Tibial nerve (tissue), 4 donors: ENCODE results near the gene EPC2. TPM values are rescaled to one million over a fixed set of nuclear protein-coding genes. Genes with fewer than 3 reads are reported as not detected.

Experiments
- DNase-seq, 2 donors: peaks; one replicate each; pipeline ENCODE4 v3.0.0-alpha.2; 2019; ENCODE audit warnings: low spot score in 2 of 2
- H3K27ac ChIP-seq, 4 donors: fragments of 200-600 bp; sonication (generic) in 3 of 4; one replicate each; pipeline ENCODE4 v1.5.1; 2017 to 2019; ENCODE audit warnings: mild to moderate bottlenecking in 1 of 4
- H3K27me3 ChIP-seq, 2 donors: fragments of 200-600 bp; sonication (generic) in 1 of 2; one replicate each; pipeline versions ENCODE4 v1.5.1 to v1.6.0; 2017 to 2019
- H3K36me3 ChIP-seq, 3 donors: fragments of 200-600 bp; sonication (generic); one replicate each; pipeline ENCODE4 v1.5.1; 2018 to 2019
- H3K4me1 ChIP-seq, 4 donors: fragments of 200-600 bp; sonication (generic) in 3 of 4; one replicate each; pipeline ENCODE4 v1.5.1; 2017 to 2019
- H3K4me3 ChIP-seq, 4 donors: fragments of 200-600 bp; sonication (generic) in 3 of 4; one replicate each; pipeline ENCODE4 v1.5.1; 2017 to 2019; ENCODE audit warnings: mild to moderate bottlenecking in 1 of 4, moderate library complexity in 1 of 4
- H3K9me3 ChIP-seq, 4 donors: fragments of 200-600 bp; sonication (generic) in 3 of 4; one replicate each; pipeline ENCODE4 v1.5.1; 2017 to 2019
- CTCF ChIP-seq, 5 experiments: fragments of 200-600 bp in 3 of 5; fragments of 450-650 bp in 2 of 5; sonication (generic) in 3 of 5; IDR thresholded peaks; one replicate each; pipeline ENCODE4 v1.5.1; 2016 to 2019; ENCODE audit warnings: antibody characterized with exemption in 5 of 5, mild to moderate bottlenecking in 3 of 5, moderate library complexity in 2 of 5
- EP300 ChIP-seq, 2 donors: sonication (generic); formaldehyde crosslinking; IDR thresholded peaks; one replicate each; pipeline ENCODE4 v1.6.1; 2017; ENCODE audit warnings: antibody characterized with exemption in 2 of 2, mild to moderate bottlenecking in 1 of 2
- POLR2A ChIP-seq, 2 donors: fragments of 450-650 bp; IDR thresholded peaks; one replicate each; pipeline ENCODE4 v1.6.1; 2017; ENCODE audit warnings: antibody characterized with exemption in 2 of 2, mild to moderate bottlenecking in 2 of 2, moderate library complexity in 2 of 2
- WGBS, 2 donors: methylation state at CpG; one replicate each; pipeline ENCODE4 v1.1.5; 2018; 5-methylcytosine and 5-hydroxymethylcytosine counted together
- total RNA-seq, 4 donors: library from RNA; depleted of rRNA; stranded (reverse); fragments of >200 nt; gene quantifications; one replicate each; pipeline ENCODE4 v1.1.0, GENCODE V29; 2016

The EPC2 gene
- total RNA-seq, 4 donors from 2014 or later = 23.4 to 26.5 (median 25.3) TPM

- Histone ChIP-seq H3K27me3 (no peaks in the 10 kb centered on the region), H3K9me3 (no peaks in the 10 kb centered on the region), H3K27ac (no peak overlapping the region), H3K4me1 (peaks cover 0 to 10% (median 0%) of the 10 kb centered on the region in 4 donors), H3K4me3 (no peak overlapping the region), H3K36me3 (no peaks in the 10 kb centered on the region)
- WGBS, 2 donors = 95% methylated on average over 5 of the region's 5 CpGs
- DNase-seq = no peak
- TF ChIP-seq POLR2A (IDR thresholded peaks at IDR 0.05) (no peak), CTCF (IDR thresholded peaks at IDR 0.05) (no peak), EP300 (IDR thresholded peaks at IDR 0.05) (no peak)
Measured at GRCh38 chr2:148737742-148738141, 93.2 kb downstream of the EPC2 start.

GRCh38 chr2:148739454-148740105 lies 95.0 kb downstream of the EPC2 start:
- Histone ChIP-seq H3K4me1 (peaks cover 0 to 10% (median 0%) of the 10 kb centered on the region in 4 donors), H3K36me3 (no peaks in the 10 kb centered on the region), H3K4me3 (no peak overlapping the region), H3K27me3 (no peaks in the 10 kb centered on the region), H3K9me3 (no peaks in the 10 kb centered on the region), H3K27ac (no peak overlapping the region)
- TF ChIP-seq CTCF (IDR thresholded peaks at IDR 0.05) (no peak), EP300 (IDR thresholded peaks at IDR 0.05) (no peak), POLR2A (IDR thresholded peaks at IDR 0.05) (no peak)
- 77 to 78% methylated on average over 2 of the region's 2 CpGs for WGBS, 2 donors
- DNase-seq = no peak

- no peak for DNase-seq
- H3K4me3 ChIP-seq = no peak overlapping the region
- no peaks in the 10 kb centered on the region for H3K9me3 ChIP-seq
- H3K27me3 ChIP-seq = no peaks in the 10 kb centered on the region
- no peaks in the 10 kb centered on the region for H3K36me3 ChIP-seq
- WGBS, 2 donors = 94 to 95% methylated on average over 4 of the region's 4 CpGs
- H3K4me1 ChIP-seq = peaks cover 0 to 10% (median 0%) of the 10 kb centered on the region in 4 donors
- no peak overlapping the region for H3K27ac ChIP-seq
- no peak for TF ChIP-seq POLR2A (IDR thresholded peaks at IDR 0.05)
- no peak for TF ChIP-seq CTCF (IDR thresholded peaks at IDR 0.05)
- no peak for TF ChIP-seq EP300 (IDR thresholded peaks at IDR 0.05)
Measured at GRCh38 chr2:148742373-148742772, 97.8 kb downstream of the EPC2 start.

GRCh38 chr2:148745151-148745851 lies 100.8 kb downstream of the EPC2 start:
- TF ChIP-seq POLR2A (IDR thresholded peaks at IDR 0.05) (no peak), EP300 (IDR thresholded peaks at IDR 0.05) (no peak), CTCF (IDR thresholded peaks at IDR 0.05) (no peak)
- Histone ChIP-seq H3K4me1 (peaks cover 0 to 7% (median 0%) of the 10 kb centered on the region in 4 donors), H3K27me3 (no peaks in the 10 kb centered on the region), H3K9me3 (no peaks in the 10 kb centered on the region), H3K4me3 (no peak overlapping the region), H3K36me3 (no peaks in the 10 kb centered on the region), H3K27ac (no peak overlapping the region)
- DNase-seq = no peak
- 91 to 95% methylated on average over 3 of the region's 3 CpGs for WGBS, 2 donors

GRCh38 chr2:148746973-148747372 lies 102.4 kb downstream of the EPC2 start:
- H3K4me1 ChIP-seq = peaks cover 0 to 7% (median 0%) of the 10 kb centered on the region in 4 donors
- WGBS, 2 donors = 41 to 44% methylated on average over 1 of the region's 1 CpG
- no peaks in the 10 kb centered on the region for H3K27me3 ChIP-seq
- H3K9me3 ChIP-seq = no peaks in the 10 kb centered on the region
- H3K27ac ChIP-seq = no peak overlapping the region
- no peak overlapping the region for H3K4me3 ChIP-seq
- DNase-seq = no peak
- no peaks in the 10 kb centered on the region for H3K36me3 ChIP-seq
- TF ChIP-seq CTCF (IDR thresholded peaks at IDR 0.05) = no peak
- no peak for TF ChIP-seq EP300 (IDR thresholded peaks at IDR 0.05)
- TF ChIP-seq POLR2A (IDR thresholded peaks at IDR 0.05) = no peak
